C4-2B (cell line): ENCODE results near the gene PCDH15.

Experiments used
- ZFX ChIP-seq: fragments of 450-650 bp; IDR thresholded peaks from 2 replicates; pipeline ENCODE4 v1.6.1; 2017
- TF ChIP-seq, protein P1 (sequence below): fragments of 450-650 bp; conservative IDR thresholded peaks from 2 replicates; pipeline ENCODE4 v1.5.1; 2017; ENCODE audit warnings: mild to moderate bottlenecking

DNA sequence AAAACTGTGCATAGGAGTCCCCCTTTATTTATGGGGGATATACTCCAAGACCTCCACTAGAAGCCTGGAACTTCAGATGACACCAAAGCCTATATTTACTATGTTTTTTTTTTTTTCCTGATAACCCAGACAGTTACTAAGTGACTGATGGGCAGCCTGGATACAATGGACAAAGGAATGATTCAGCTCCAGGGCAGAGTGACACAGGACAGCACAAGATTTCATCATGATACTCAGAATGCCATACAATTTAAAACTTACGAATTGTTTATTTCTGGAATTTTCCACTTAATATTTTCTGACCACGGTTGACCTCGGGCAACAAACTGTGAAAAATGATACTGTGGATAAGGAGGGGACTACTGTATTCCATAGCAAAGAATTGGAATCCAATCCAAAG is 843.6 kb downstream of the PCDH15 start:
- TF ChIP-seq, protein P1, sequence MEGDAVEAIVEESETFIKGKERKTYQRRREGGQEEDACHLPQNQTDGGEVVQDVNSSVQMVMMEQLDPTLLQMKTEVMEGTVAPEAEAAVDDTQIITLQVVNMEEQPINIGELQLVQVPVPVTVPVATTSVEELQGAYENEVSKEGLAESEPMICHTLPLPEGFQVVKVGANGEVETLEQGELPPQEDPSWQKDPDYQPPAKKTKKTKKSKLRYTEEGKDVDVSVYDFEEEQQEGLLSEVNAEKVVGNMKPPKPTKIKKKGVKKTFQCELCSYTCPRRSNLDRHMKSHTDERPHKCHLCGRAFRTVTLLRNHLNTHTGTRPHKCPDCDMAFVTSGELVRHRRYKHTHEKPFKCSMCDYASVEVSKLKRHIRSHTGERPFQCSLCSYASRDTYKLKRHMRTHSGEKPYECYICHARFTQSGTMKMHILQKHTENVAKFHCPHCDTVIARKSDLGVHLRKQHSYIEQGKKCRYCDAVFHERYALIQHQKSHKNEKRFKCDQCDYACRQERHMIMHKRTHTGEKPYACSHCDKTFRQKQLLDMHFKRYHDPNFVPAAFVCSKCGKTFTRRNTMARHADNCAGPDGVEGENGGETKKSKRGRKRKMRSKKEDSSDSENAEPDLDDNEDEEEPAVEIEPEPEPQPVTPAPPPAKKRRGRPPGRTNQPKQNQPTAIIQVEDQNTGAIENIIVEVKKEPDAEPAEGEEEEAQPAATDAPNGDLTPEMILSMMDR = no peak
- no peak for TF ChIP-seq ZFX
